ENCODE measurements around the gene TUSC1.

TUSC1 gene

GRCh38 chr9:25716220-25716872, 38.1 kb upstream of the TUSC1 start:
- Histone ChIP-seq H3K9ac (ENCODE audit: low read depth, low read length) (no peak overlapping the region), H3K4me3 (ENCODE audit: low read depth in 1 of 2, low read length in 2 of 2) (no peak overlapping the region), H3K27me3 (ENCODE audit: insufficient read depth, low read length, poor library complexity) (no peaks in the 10 kb centered on the region), H3K4me2 (ENCODE audit: insufficient read depth, low read length) (no peak overlapping the region), H3K36me3 (ENCODE audit: insufficient read depth, low read length) (no peaks in the 10 kb centered on the region), H3K79me2 (ENCODE audit: insufficient read depth, low read length) (no peaks in the 10 kb centered on the region), H3K4me1 (ENCODE audit: insufficient read depth, low read length) (no peaks in the 10 kb centered on the region), H2AFZ (ENCODE audit: low read depth, low read length) (no peak overlapping the region), H3K9me3 (ENCODE audit: insufficient read depth, low read length, severe bottlenecking) (no peaks in the 10 kb centered on the region), H3K27ac (ENCODE audit: low read length) (no peak overlapping the region), H4K20me1 (ENCODE audit: insufficient read depth, low read length) (no peaks in the 10 kb centered on the region)
- peak; percentile 5 for TF ChIP-seq CTCF (IDR thresholded peaks at IDR 0.05; ENCODE audit: borderline replicate concordance, extremely low read depth, low read length, poor library complexity, severe bottlenecking)
- no peak for TF ChIP-seq EZH2 (IDR thresholded peaks at IDR 0.05; ENCODE audit: borderline replicate concordance, low read depth, low read length, severe bottlenecking)
- ATAC-seq (ENCODE audit: insufficient read depth, low read depth) = no peak
- no peak for DNase-seq

GRCh38 chr9:25709941-25710340, 31.7 kb upstream of the TUSC1 start:
- H2AFZ ChIP-seq (ENCODE audit: low read depth, low read length) = no peak overlapping the region
- no peaks in the 10 kb centered on the region for H3K79me2 ChIP-seq (ENCODE audit: insufficient read depth, low read length)
- H3K9ac ChIP-seq (ENCODE audit: low read depth, low read length) = no peak overlapping the region
- H3K4me3 ChIP-seq (ENCODE audit: low read depth in 1 of 2, low read length in 2 of 2) = no peak overlapping the region
- no peaks in the 10 kb centered on the region for H3K4me1 ChIP-seq (ENCODE audit: insufficient read depth, low read length)
- no peak for TF ChIP-seq EZH2 (IDR thresholded peaks at IDR 0.05; ENCODE audit: borderline replicate concordance, low read depth, low read length, severe bottlenecking)
- no peak for TF ChIP-seq CTCF (IDR thresholded peaks at IDR 0.05; ENCODE audit: borderline replicate concordance, extremely low read depth, low read length, poor library complexity, severe bottlenecking)
- ATAC-seq (ENCODE audit: insufficient read depth, low read depth) (no peak), DNase-seq (no peak)
- no peak overlapping the region for H3K4me2 ChIP-seq (ENCODE audit: insufficient read depth, low read length)
- no peaks in the 10 kb centered on the region for H3K9me3 ChIP-seq (ENCODE audit: insufficient read depth, low read length, severe bottlenecking)
- H4K20me1 ChIP-seq (ENCODE audit: insufficient read depth, low read length) = no peaks in the 10 kb centered on the region
- H3K27ac ChIP-seq (ENCODE audit: low read length) = no peak overlapping the region
- no peaks in the 10 kb centered on the region for H3K27me3 ChIP-seq (ENCODE audit: insufficient read depth, low read length, poor library complexity)
- H3K36me3 ChIP-seq (ENCODE audit: insufficient read depth, low read length) = no peaks in the 10 kb centered on the region

GRCh38 chr9:25704800-25705199, 26.6 kb upstream of the TUSC1 start:
- TF ChIP-seq EZH2 (IDR thresholded peaks at IDR 0.05; ENCODE audit: borderline replicate concordance, low read depth, low read length, severe bottlenecking) = no peak
- TF ChIP-seq CTCF (IDR thresholded peaks at IDR 0.05; ENCODE audit: borderline replicate concordance, extremely low read depth, low read length, poor library complexity, severe bottlenecking) = no peak
- H3K4me3 ChIP-seq (ENCODE audit: low read depth in 1 of 2, low read length in 2 of 2) = no peak overlapping the region
- H3K79me2 ChIP-seq (ENCODE audit: insufficient read depth, low read length) = no peaks in the 10 kb centered on the region
- H2AFZ ChIP-seq (ENCODE audit: low read depth, low read length) = no peak overlapping the region
- H3K36me3 ChIP-seq (ENCODE audit: insufficient read depth, low read length) = no peaks in the 10 kb centered on the region
- H3K4me1 ChIP-seq (ENCODE audit: insufficient read depth, low read length) = no peaks in the 10 kb centered on the region
- ATAC-seq (ENCODE audit: insufficient read depth, low read depth) (no peak), DNase-seq (no peak)
- H3K27ac ChIP-seq (ENCODE audit: low read length) = no peak overlapping the region
- no peaks in the 10 kb centered on the region for H3K27me3 ChIP-seq (ENCODE audit: insufficient read depth, low read length, poor library complexity)
- no peak overlapping the region for H3K4me2 ChIP-seq (ENCODE audit: insufficient read depth, low read length)
- no peaks in the 10 kb centered on the region for H4K20me1 ChIP-seq (ENCODE audit: insufficient read depth, low read length)
- H3K9me3 ChIP-seq (ENCODE audit: insufficient read depth, low read length, severe bottlenecking) = no peaks in the 10 kb centered on the region
- H3K9ac ChIP-seq (ENCODE audit: low read depth, low read length) = no peak overlapping the region

All from DND-41 (cell line).